IMR-90 (cell line): Measurements from ENCODE around the gene TFE3. TPM values are rescaled to one million over a fixed set of nuclear protein-coding genes. Genes with fewer than 3 reads are reported as not detected.

Experiments used
- ATAC-seq: fragments of 200-7000 bp; cut with Tn5 transposase; 2 replicates; pipeline ENCODE4 v1.9.1; 2020; ENCODE audit warnings: low read depth, mild to moderate bottlenecking, moderate library complexity
- BruUV-seq: library from RNA; stranded (reverse); fragments of 400-500 nt; replicated peaks from 2 replicates; lab custom pipeline; 2021; lab: Mats Ljungman, UMichigan
- CTCF ChIA-PET: fragments of 300-600 bp; formaldehyde crosslinking; extraction: SDS; loops from one replicate; lab custom pipeline; 2021; ENCODE audit warnings: antibody characterized with exemption; lab: Yijun Ruan, JAX
- POLR2A ChIA-PET: fragments of 300-600 bp; sonication (Branson Sonifier 250); formaldehyde crosslinking; loops from one replicate; lab custom pipeline; 2022; ENCODE audit warnings: antibody characterized with exemption; ENCODE audit not compliant: unreplicated experiment; lab: Charles Lee
- DNase-seq: peaks from one replicate; pipeline ENCODE4 v3.0.0; 2013
- H2AFZ ChIP-seq: replicated peaks from 2 replicates; pipeline ENCODE3; 2013; ENCODE audit warnings: low read length, mild to moderate bottlenecking; ENCODE audit not compliant: poor library complexity
- H2AK5ac ChIP-seq: 2 replicates; pipeline ENCODE4 v1.6.1; 2013; ENCODE audit warnings: low read depth, low read length, inconsistent platforms
- H2AK9ac ChIP-seq: replicated peaks from 2 replicates; pipeline ENCODE3; 2013; ENCODE audit warnings: mild to moderate bottlenecking, low read depth, low read length, moderate library complexity; ENCODE audit not compliant: poor library complexity
- H2BK120ac ChIP-seq: 2 replicates; pipeline ENCODE4 v1.6.1; 2013; ENCODE audit warnings: low read depth, low read length, inconsistent platforms
- H2BK15ac ChIP-seq: 3 replicates; pipeline ENCODE4 v1.6.1; 2013; ENCODE audit warnings: low read depth, low read length, inconsistent platforms
- H2BK20ac ChIP-seq: 2 replicates; pipeline ENCODE4 v1.6.1; 2013; ENCODE audit warnings: low read depth, mild to moderate bottlenecking, inconsistent platforms, low read length, moderate library complexity
- H2BK5ac ChIP-seq: 2 replicates; pipeline ENCODE4 v1.6.1; 2013; ENCODE audit warnings: mild to moderate bottlenecking, low read depth, low read length, inconsistent platforms; ENCODE audit not compliant: poor library complexity, severe bottlenecking
- H3K14ac ChIP-seq: replicated peaks from 2 replicates; pipeline ENCODE4 v1.6.1; 2013; ENCODE audit warnings: low read depth, low read length, inconsistent platforms
- H3K18ac ChIP-seq: 2 replicates; pipeline ENCODE4 v1.6.1; 2013; ENCODE audit warnings: low read depth, low read length, control low read depth
- H3K23ac ChIP-seq: 2 replicates; pipeline ENCODE4 v1.6.1; 2013; ENCODE audit warnings: low read depth, low read length, inconsistent platforms
- H3K27ac ChIP-seq: 2 replicates; pipeline ENCODE4 v1.5.1; 2013; ENCODE audit warnings: mild to moderate bottlenecking, control low read depth, low read length; ENCODE audit not compliant: insufficient read depth
- H3K27me3 ChIP-seq: 2 replicates; pipeline ENCODE4 v1.6.1; 2013; ENCODE audit warnings: low read length; ENCODE audit not compliant: control insufficient read depth, insufficient read depth
- H3K36me3 ChIP-seq: 2 replicates; pipeline ENCODE4 v1.6.1; 2013; ENCODE audit warnings: low read length, mixed read lengths; ENCODE audit not compliant: control insufficient read depth, insufficient read depth
- H3K4ac ChIP-seq: 2 replicates; pipeline ENCODE4 v1.6.1; 2013; ENCODE audit warnings: low read depth, low read length, inconsistent platforms
- H3K4me1 ChIP-seq: 2 replicates; pipeline ENCODE4 v1.6.1; 2013; ENCODE audit warnings: low read length, mixed read lengths; ENCODE audit not compliant: control insufficient read depth, insufficient read depth
- H3K4me2 ChIP-seq: 2 replicates; pipeline ENCODE4 v1.6.1; 2013; ENCODE audit warnings: low read depth, mild to moderate bottlenecking, control low read depth, low read length, moderate library complexity
- H3K4me3 ChIP-seq: 2 replicates; pipeline ENCODE4 v1.5.1; 2013; ENCODE audit warnings: low read depth, mild to moderate bottlenecking, control low read depth, low read length, moderate library complexity; ENCODE audit not compliant: insufficient read depth
- H3K56ac ChIP-seq: 2 replicates; pipeline ENCODE4 v1.6.1; 2013; ENCODE audit warnings: low read length, inconsistent platforms; ENCODE audit not compliant: insufficient read depth; ENCODE audit errors: extremely low read depth
- H3K79me1 ChIP-seq, 2 experiments: 2 replicates each; pipeline ENCODE4 v1.6.1; 2013; ENCODE audit warnings: low read length in 2 of 2, inconsistent platforms in 1 of 2, low read depth in 1 of 2
- H3K9ac ChIP-seq: 2 replicates; pipeline ENCODE4 v1.6.1; 2013; ENCODE audit warnings: low read depth, low read length, control low read depth
- H3K9me1 ChIP-seq: 2 replicates; pipeline ENCODE4 v1.6.1; 2013; ENCODE audit warnings: low read length, inconsistent platforms; ENCODE audit not compliant: insufficient read depth
- H3K9me3 ChIP-seq: 2 replicates; pipeline ENCODE4 v1.6.1; 2013; ENCODE audit warnings: low read length; ENCODE audit not compliant: control insufficient read depth, insufficient read depth
- H4K20me1 ChIP-seq: 2 replicates; pipeline ENCODE4 v1.6.1; 2013; ENCODE audit warnings: low read length, inconsistent platforms; ENCODE audit not compliant: insufficient read depth
- H4K5ac ChIP-seq: 2 replicates; pipeline ENCODE4 v1.6.1; 2013; ENCODE audit warnings: mild to moderate bottlenecking, low read depth, low read length, control low read depth
- H4K8ac ChIP-seq, 2 experiments: 2 replicates each; pipeline ENCODE4 v1.6.1; 2013; ENCODE audit warnings: low read depth in 2 of 2, low read length in 2 of 2, control low read depth in 1 of 2, inconsistent platforms in 1 of 2
- H4K91ac ChIP-seq: 2 replicates; pipeline ENCODE4 v1.6.1; 2013; ENCODE audit warnings: low read depth, low read length, inconsistent platforms; ENCODE audit not compliant: insufficient read depth
- BHLHE40 ChIP-seq: fragments of 150-350 bp; IDR thresholded peaks from 2 replicates; pipeline ENCODE4 v1.6.1; 2016; ENCODE audit warnings: mild to moderate bottlenecking, low read depth, low read length
- CEBPB ChIP-seq: IDR thresholded peaks from 2 replicates; pipeline ENCODE4 v1.6.1; 2012; ENCODE audit warnings: low read depth, low read length, improper control_type of control experiment
- CTCF ChIP-seq: conservative IDR thresholded peaks from 2 replicates; pipeline ENCODE4 v1.5.1; 2012; ENCODE audit warnings: mild to moderate bottlenecking, low read depth, low read length, improper control_type of control experiment
- FOS ChIP-seq: fragments of 150-350 bp; IDR thresholded peaks from 2 replicates; pipeline ENCODE4 v1.6.1; 2016; ENCODE audit warnings: low read depth, low read length
- MAFK ChIP-seq: IDR thresholded peaks from 2 replicates; pipeline ENCODE4 v1.6.1; 2012; ENCODE audit warnings: low read depth, low read length, improper control_type of control experiment
- MXI1 ChIP-seq: IDR thresholded peaks from 2 replicates; pipeline ENCODE4 v1.6.1; 2012; ENCODE audit warnings: low read depth, mild to moderate bottlenecking, low read length, moderate library complexity, borderline replicate concordance
- NFE2L2 ChIP-seq: fragments of 150-350 bp; IDR thresholded peaks from 2 replicates; pipeline ENCODE4 v1.6.1; 2016; ENCODE audit warnings: low read depth, mild to moderate bottlenecking, low read length
- POLR2A ChIP-seq: IDR thresholded peaks from 2 replicates; pipeline ENCODE4 v1.6.1; 2012; ENCODE audit warnings: mild to moderate bottlenecking, low read depth, low read length
- RAD21 ChIP-seq: IDR thresholded peaks from 2 replicates; pipeline ENCODE4 v1.6.1; 2012; ENCODE audit warnings: low read length, improper control_type of control experiment
- RCOR1 ChIP-seq: IDR thresholded peaks from 2 replicates; pipeline ENCODE4 v1.6.1; 2012; ENCODE audit warnings: mild to moderate bottlenecking, low read length, improper control_type of control experiment; ENCODE audit not compliant: insufficient replicate concordance
- RFX5 ChIP-seq: IDR thresholded peaks from 2 replicates; pipeline ENCODE4 v1.8.0; 2012; ENCODE audit warnings: low read depth, mild to moderate bottlenecking, low read length, moderate library complexity
- USF2 ChIP-seq: fragments of 150-350 bp; IDR thresholded peaks from 2 replicates; pipeline ENCODE4 v1.6.1; 2017; ENCODE audit warnings: mild to moderate bottlenecking, antibody characterized with exemption, low read length, low read depth
- WGBS, 2 experiments: methylation state at CpG; one replicate each; pipeline versions ENCODE4 v1.1.5 to v1.1.7; 2013; ENCODE audit warnings: missing lambda C conversion rate in 2 of 2; ENCODE audit not compliant: insufficient read length in 1 of 2; ENCODE audit errors: extremely low coverage in 2 of 2; 5-methylcytosine and 5-hydroxymethylcytosine counted together
- dilution Hi-C: fragments of 300-500 bp; cut with HindIII; formaldehyde crosslinking; loops from one replicate; pipeline ENCODE4 v1.14.3; 2018; ENCODE audit warnings: low sequenced_read_pairs; ENCODE audit not compliant: unreplicated experiment
- in situ Hi-C: fragments of 300-500 bp; cut with MboI; formaldehyde crosslinking; loops from 3 replicates; pipeline ENCODE4 v1.14.3; 2019; ENCODE audit warnings: low sequenced_read_pairs, inconsistent platforms, mixed read lengths
- intact Hi-C: fragments of 100-400 bp; cut with micrococcal nuclease; formaldehyde crosslinking; loops from 2 replicates; pipeline ENCODE4 v1.10.0; 2022
- polyA plus RNA-seq, 3 experiments: library from polyadenylated mRNA; depleted of rRNA; stranded (reverse); fragments of >200 nt; gene quantifications; 2 replicates each; pipeline ENCODE4 v1.2.3, GENCODE V29; 2012; ENCODE audit warnings: low replicate concordance in 1 of 3
- total RNA-seq: library from RNA; depleted of rRNA; stranded (reverse); fragments of >200 nt; gene quantifications from 2 replicates; pipeline ENCODE4 v1.2.3, GENCODE V29; 2012

Gene TFE3
- total and polyA plus RNA-seq, 2 of the 4 experiments (the other 2 are of a cell fraction) = 24.4 to 40.5 TPM

GRCh38 chrX:49063715-49064114 is 20.6 kb upstream of the TFE3 start:
- no peak overlapping the region for H2BK120ac ChIP-seq
- TF ChIP-seq CEBPB (no peak), CTCF (no peak), BHLHE40 (no peak), FOS (no peak), NFE2L2 (no peak), RFX5 (no peak), USF2 (no peak), MXI1 (no peak), MAFK (no peak), RCOR1 (no peak), RAD21 (no peak), POLR2A (no peak)
- ChIA-PET POLR2A (no interaction called here), CTCF (no interaction called here)
- peaks cover 3% of the 10 kb centered on the region; the same call in 1 of the 2 replicates for H3K36me3 ChIP-seq
- H2BK5ac ChIP-seq = no peak overlapping the region
- no peak overlapping the region for H3K4me3 ChIP-seq
- H3K18ac ChIP-seq = no peak overlapping the region
- H3K27me3 ChIP-seq = no peaks in the 10 kb centered on the region
- DNase-seq (no peak), ATAC-seq (no peak)
- WGBS, 2 experiments = no CpG with 5 or more reads among the region's 9 CpGs
- H3K9me3 ChIP-seq = peaks cover 2% of the 10 kb centered on the region; the same call in 1 of the 2 replicates
- no peak overlapping the region for H4K8ac ChIP-seq
- no peaks in the 10 kb centered on the region for H3K79me1 ChIP-seq
- no peak overlapping the region for H2AK9ac ChIP-seq
- no peak overlapping the region for H2AFZ ChIP-seq
- no peak overlapping the region for H2BK20ac ChIP-seq
- H2BK15ac ChIP-seq = no peak overlapping the region
- no TSS peak for BruUV-seq
- H3K4me1 ChIP-seq = no peaks in the 10 kb centered on the region
- H4K5ac ChIP-seq = no peak overlapping the region
- in situ Hi-C loops (loop anchor here (25.0 kb wide), 1 partner anchor 101 kb away; the partner anchor contains the start of genes KCND1 and OTUD5), dilution Hi-C loops (no loop called here), intact Hi-C loops (no loop called here)
- no peaks in the 10 kb centered on the region; the same call in 1 of the 2 replicates for H4K20me1 ChIP-seq
- no peak overlapping the region for H3K4me2 ChIP-seq
- H3K9ac ChIP-seq = no peak overlapping the region
- no peak overlapping the region for H3K23ac ChIP-seq
- H3K27ac ChIP-seq = no peak overlapping the region
- no peak overlapping the region for H4K91ac ChIP-seq
- H3K4ac ChIP-seq = no peak overlapping the region
- no peak overlapping the region for H3K14ac ChIP-seq
- no peak overlapping the region for H2AK5ac ChIP-seq
- no peak overlapping the region for H3K56ac ChIP-seq
- no peaks in the 10 kb centered on the region for H3K9me1 ChIP-seq
